ENCODE measurements around the gene WDR59.
"Not testable (repeated sequence)": the region's sequence is repeated elsewhere in the genome, so short reads cannot be mapped to it uniquely, and the experiment has no call there.

WDR59 gene

GRCh38 chr16:74954763-74955162 is 30.2 kb downstream of the WDR59 start:
- no peak for DNase-seq

DNA sequence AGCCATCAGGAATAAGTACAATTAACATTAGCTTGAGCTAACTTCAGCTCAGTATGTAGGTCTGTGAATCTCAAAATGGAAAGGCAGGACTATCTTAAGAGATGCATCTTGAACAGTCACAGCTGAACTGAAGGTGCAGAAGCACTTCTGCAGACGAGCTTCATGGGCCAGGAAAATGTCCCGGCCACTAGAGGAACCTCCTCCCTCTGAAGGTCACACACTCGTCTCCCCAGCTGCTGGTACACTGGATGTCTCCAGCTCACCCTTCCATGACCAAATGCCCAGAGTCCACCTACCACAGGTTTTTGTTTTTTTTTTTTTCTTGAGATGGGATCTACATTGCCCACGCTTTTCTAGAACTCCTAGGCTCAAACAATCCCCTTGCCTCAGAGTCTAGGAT is 33.2 kb downstream of the WDR59 start:
- no peak for DNase-seq

GRCh38 chr16:74951206-74951605 is 33.7 kb downstream of the WDR59 start:
- no peak for DNase-seq

- DNase-seq = no peak
Measured at GRCh38 chr16:74950511-74950910, 34.4 kb downstream of the WDR59 start.

- DNase-seq = no peak
Measured at GRCh38 chr16:74949309-74949708, 35.6 kb downstream of the WDR59 start.

- no peak for DNase-seq
Measured at GRCh38 chr16:74944466-74944865, 40.5 kb downstream of the WDR59 start.

DNA sequence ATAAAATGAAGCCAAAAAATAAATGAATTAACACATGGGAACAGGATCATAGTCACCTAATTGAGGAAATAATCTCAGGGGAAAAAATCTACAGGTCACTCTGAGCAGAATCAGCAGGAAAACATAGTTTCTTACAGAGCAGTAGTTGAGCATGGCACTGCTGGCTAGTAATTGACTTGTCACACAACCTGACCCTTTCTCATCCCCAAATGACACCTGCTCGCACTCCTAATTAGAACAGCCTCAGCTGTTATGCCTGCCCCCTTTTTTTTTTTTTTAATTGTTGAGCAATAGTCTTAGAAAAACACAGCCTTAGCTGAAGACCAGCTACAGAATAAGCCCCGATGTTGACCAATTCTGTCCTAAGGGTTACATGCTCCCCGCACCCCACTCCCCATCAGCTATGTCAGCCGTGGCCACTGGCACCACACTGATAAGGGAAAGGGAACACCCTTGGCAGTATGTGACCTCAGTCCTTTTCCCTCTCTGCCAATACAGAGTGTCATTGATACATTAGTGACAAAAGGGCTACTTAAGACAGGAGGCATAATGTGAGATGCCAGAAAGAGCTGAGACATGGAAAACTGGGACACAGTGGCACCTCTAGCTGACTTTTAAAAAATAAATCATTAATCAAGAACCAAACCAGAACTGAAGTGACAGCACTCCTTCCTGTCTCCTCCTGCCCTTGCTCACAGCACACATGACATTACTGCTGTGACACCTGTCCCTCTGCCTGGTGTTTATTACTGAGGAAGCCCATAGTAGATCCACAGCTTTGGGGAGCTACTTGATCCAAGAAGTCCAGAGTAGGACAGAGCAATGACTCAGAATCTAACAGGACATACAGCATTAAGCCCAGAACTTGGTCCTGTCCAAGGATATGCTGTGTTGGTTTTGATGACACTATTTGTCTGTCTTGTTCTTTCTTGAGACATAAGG is 41.7 kb downstream of the WDR59 start:
- no peak for DNase-seq

- DNase-seq = no peak
Measured at GRCh38 chr16:74942566-74942965, 42.4 kb downstream of the WDR59 start.

GRCh38 chr16:74939688-74940087 is 45.2 kb downstream of the WDR59 start:
- DNase-seq = no peak

DNA sequence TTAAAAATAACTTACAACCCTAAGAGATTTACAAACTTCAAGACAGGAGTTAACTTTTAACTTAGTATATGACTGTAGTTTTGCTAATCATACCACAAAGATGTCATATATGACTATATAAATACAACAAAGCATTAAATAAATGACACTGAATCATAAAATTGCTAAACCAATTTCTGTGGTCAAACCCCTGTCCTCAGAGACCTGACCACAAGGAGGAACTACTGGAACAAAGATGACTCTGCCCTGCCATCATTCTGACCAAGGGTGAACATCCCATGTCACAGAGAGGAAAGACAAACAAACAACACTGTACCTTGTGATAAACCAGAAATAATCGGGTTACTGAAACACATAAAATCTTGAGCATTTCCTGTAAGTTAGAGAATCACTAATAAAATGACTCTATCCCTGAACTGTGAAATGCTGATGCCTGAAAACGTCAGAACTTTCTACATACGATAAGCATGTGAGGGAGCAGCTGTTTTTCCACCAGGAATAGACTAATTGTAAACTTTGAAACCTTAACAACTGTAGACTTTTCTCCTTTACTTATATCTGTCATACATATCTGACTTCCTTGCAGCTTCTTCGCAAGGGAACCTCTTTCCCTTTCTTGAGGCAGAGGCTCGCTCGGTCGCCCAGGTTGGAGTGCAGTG is 47.9 kb downstream of the WDR59 start:
- DNase-seq = no peak

DNA sequence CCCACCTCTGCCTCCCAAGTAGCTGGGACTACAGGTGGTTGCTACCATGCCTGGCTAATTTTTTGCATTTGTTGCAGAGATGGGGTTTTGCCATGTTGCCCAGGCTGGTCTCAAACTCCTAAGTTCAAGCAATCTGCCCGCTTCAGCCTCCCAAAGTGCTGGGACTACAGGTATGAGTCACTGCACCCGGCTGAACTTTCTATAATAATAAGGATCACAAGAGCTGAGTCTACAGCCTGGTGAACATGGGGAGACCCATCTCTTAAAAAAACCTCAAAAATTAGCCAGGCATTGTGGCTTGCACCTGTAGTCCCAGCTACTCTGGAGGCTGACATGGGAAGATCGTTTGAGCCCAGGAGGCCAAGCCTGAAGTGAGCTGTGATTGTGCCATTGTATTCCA is 53.5 kb downstream of the WDR59 start:
- DNase-seq = no peak

- DNase-seq = no peak
Measured at GRCh38 chr16:74929636-74930035, 55.3 kb downstream of the WDR59 start.

GRCh38 chr16:74926805-74927204 is 58.1 kb downstream of the WDR59 start:
- no peak for DNase-seq

DNA sequence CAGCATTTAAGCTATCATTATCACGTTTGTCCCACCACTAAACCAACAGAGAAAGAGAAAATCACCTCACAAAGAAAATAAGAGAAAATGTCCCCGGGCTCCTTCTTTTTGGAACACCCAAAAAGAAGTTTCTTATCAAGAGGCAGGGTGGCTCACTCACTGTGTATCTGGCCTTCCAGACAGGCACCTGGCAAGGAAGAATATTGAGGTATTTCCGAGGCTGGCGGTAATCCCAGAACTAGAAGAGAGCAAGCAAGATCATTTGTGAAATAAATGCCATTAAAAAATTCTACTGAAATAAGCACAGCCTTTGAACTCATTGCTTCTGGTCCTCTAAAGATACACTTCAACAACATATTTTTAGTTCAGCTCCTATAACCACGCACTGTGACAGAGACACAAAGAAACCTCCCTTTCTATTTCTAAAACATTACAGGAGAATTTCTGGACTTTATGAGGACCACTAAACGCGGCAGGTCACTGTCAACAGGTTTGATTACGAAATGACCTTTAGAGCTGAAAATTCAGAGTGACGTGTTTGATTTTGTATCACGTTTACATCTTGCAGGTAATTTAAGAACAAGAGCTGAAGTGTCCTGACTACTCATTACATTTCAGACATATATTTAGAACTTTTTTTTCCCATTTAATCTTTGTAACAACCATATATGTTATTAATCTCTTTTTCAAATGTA is 61.0 kb downstream of the WDR59 start:
- no peak for DNase-seq

GRCh38 chr16:74922150-74923138 is 62.5 kb downstream of the WDR59 start:
- no peak for DNase-seq

DNA sequence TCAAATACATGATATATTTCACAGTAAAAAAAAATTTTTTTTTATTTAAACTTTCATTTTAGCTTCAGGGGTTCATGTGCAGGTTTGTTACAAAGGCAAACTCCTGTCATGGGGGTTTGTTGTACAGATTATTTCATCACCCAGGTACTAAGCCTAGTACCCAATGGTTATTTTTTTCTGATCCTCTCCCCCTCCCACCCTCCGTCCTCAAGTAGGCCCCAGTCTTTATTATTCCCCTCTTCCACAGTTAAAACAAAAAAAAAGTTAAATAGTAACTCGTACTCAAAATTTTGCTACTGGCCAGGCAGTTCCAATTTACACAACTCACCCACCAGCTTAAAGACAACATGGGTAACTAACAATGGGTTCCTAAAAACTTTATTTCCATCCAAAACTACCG is 63.9 kb downstream of the WDR59 start:
- no peak for DNase-seq

GRCh38 chr16:74909665-74910064 is 75.3 kb downstream of the WDR59 start:
- no peak for DNase-seq

GRCh38 chr16:74908759-74909158 is 76.2 kb downstream of the WDR59 start:
- not testable (repeated sequence) for DNase-seq

GRCh38 chr16:74903901-74904678 is 80.8 kb downstream of the WDR59 start:
- no peak for DNase-seq

DNA sequence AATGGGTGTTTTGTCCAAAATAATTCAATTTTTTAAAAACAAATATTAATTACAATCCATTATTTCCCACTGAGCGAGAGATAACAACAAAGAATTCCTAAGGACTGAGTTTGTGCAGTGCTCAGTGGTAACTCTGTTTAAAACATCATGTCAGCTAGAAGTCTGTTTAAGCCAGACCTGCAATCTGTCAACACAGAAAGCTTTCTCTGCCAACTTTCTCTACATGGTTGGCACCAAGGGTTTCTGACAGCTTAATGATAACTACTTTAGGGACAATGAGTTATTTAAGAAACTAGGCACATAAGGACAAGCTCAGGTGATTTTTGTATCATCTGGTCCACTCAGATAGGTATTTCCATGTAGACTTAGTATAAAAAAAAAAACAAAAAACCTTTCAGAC is 81.8 kb downstream of the WDR59 start:
- DNase-seq = no peak

DNA sequence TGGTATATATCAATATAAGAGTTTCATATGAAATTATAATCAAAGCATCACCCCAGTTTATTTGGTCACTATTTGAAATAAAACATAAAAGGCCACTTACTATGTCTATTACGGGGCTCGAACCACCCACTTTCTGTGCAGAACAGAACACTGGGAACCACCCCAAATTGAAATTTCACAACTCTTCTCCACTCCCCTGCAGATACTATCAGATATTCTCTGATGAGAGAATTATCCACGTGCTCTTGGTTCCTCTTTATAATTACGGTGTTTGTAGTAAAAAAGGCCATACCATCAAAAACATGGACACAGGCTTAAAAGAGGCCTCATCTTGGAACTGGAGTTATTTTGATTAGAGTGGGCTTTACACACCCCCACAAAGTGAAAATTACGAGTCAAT is 82.8 kb downstream of the WDR59 start:
- no peak for DNase-seq

GRCh38 chr16:74901606-74902005 is 83.3 kb downstream of the WDR59 start:
- no peak for DNase-seq
